Urinary bladder (tissue), 4 donors: ENCODE data around the gene ZNF324. TPM values are rescaled to one million over a fixed set of nuclear protein-coding genes. Genes with fewer than 3 reads are reported as not detected.
"Not testable (repeated sequence)": the region's sequence is repeated elsewhere in the genome, so short reads cannot be mapped to it uniquely, and the experiment has no call there.

Experiments used
- DNase-seq: peaks from one replicate; pipeline ENCODE4 v3.0.0-alpha.2; 2015; ENCODE audit errors: extremely low spot score
- H3K27ac ChIP-seq: one replicate; pipeline ENCODE4 v1.5.1; 2013; ENCODE audit warnings: low read depth, mild to moderate bottlenecking, moderate library complexity
- H3K36me3 ChIP-seq: one replicate; pipeline ENCODE4 v1.6.1; 2013; ENCODE audit warnings: mild to moderate bottlenecking, moderate library complexity; ENCODE audit not compliant: insufficient read depth
- H3K4me1 ChIP-seq: one replicate; pipeline ENCODE4 v1.6.1; 2013; ENCODE audit warnings: mild to moderate bottlenecking, moderate library complexity; ENCODE audit not compliant: insufficient read depth
- H3K4me3 ChIP-seq: one replicate; pipeline ENCODE4 v1.5.1; 2013; ENCODE audit warnings: low read depth, low read length
- WGBS: extraction: QIAGEN DNeasy Blood & Tissue Kit; methylation state at CpG from one replicate; pipeline ENCODE4 v1.1.7; 2013; 5-methylcytosine and 5-hydroxymethylcytosine counted together
- polyA plus RNA-seq: library from polyadenylated mRNA; stranded (reverse); fragments of 200-250 nt; gene quantifications from one replicate; pipeline ENCODE4 v1.2.3, GENCODE V29; 2013
- total RNA-seq: library from RNA; depleted of rRNA; stranded (reverse); fragments of >200 nt; gene quantifications from one replicate; pipeline ENCODE4 v1.2.3, GENCODE V29; 2014
- donor health status: healthy with polysubstance abuse.
- donor health status: healthy.

The ZNF324 gene
- total and polyA plus RNA-seq, 2 donors = 8.6 to 9.5 TPM

- 98% methylated on average over 35 of the region's 35 CpGs for WGBS
- Histone ChIP-seq H3K4me3 (no peak overlapping the region), H3K27ac (no peak overlapping the region), H3K4me1 (no peaks in the 10 kb centered on the region), H3K36me3 (no peaks in the 10 kb centered on the region)
- no peak for DNase-seq
Measured at GRCh38 chr19:58456111-58456510, 10.8 kb upstream of the ZNF324 start.

DNA sequence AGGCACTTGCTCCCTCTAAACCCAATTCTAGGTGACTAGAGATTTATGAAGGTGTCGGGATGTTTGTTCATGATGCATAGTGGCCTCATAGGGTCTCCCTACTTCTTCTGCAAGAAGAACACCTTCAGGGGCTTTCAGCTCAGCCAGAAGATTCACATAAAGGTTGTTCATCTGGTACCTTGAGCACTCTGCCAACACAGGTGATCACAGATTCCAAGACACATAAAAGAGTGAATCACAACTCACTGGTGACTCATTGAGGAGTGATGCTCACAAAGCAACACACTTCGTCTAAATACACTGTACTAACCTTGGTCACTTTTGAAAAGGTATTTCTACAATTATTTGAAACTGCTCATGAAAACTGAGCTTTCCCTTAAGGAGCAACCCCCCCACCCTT is 6.8 kb upstream of the ZNF324 start:
- DNase-seq = no peak
- WGBS = 86% methylated on average over 2 of the region's 2 CpGs
- Histone ChIP-seq H3K4me1 (no peaks in the 10 kb centered on the region), H3K36me3 (no peaks in the 10 kb centered on the region), H3K27ac (no peak overlapping the region), H3K4me3 (no peak overlapping the region)

- Histone ChIP-seq H3K4me1 (peaks cover 2% of the 10 kb centered on the region), H3K36me3 (peaks cover 2% of the 10 kb centered on the region), H3K27ac (no peak overlapping the region), H3K4me3 (peak overlapping the region; percentile 89)
- WGBS = 34% methylated on average over 20 of the region's 20 CpGs
- no peak for DNase-seq
Measured at GRCh38 chr19:58466089-58466759, 656 bp upstream of the ZNF324 start.

GRCh38 chr19:58468216-58468839 is 1.4 kb downstream of the ZNF324 start:
- no peak for DNase-seq
- peaks cover 2% of the 10 kb centered on the region for H3K4me1 ChIP-seq
- H3K4me3 ChIP-seq = no peak overlapping the region
- H3K36me3 ChIP-seq = peaks cover 2% of the 10 kb centered on the region
- WGBS = 60% methylated on average over 5 of the region's 5 CpGs
- H3K27ac ChIP-seq = no peak overlapping the region

DNA sequence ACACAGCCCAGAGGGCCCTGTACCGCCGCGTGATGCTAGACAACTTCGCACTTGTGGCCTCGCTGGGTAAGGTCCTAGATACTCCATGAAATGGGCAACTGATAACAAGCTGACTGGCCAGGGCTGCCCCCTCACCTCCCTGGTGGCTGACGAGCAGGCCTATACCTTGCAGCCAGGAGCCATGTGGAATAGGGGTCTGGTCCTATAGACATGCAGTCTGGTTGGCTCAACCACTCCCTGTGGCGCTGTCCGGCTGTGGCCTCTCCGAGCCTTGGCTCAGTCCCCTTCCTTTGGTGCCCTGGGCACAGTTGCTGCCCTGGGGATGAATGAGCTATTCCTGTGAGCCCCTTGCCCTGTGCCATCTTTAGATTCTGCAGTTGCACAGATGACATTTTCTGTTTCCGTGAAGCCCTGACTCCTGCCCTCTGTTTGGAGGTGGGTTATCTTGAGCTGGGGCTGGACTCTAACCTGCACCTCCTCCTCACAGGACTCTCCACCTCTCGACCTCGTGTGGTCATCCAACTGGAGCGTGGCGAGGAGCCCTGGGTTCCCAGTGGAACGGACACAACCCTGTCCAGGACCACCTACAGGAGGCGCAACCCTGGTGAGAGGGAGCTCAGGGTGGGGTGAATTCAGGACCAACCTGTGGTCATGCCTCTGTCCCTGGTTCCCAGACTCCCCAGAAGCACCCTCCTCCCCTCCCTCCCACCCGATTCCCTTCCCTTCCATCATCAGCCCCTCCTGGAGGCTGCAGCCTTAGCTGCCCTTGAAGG is 2.5 kb downstream of the ZNF324 start:
- Histone ChIP-seq H3K4me3 (no peak overlapping the region), H3K4me1 (peaks cover 2% of the 10 kb centered on the region), H3K36me3 (peaks cover 2% of the 10 kb centered on the region), H3K27ac (no peak overlapping the region)
- DNase-seq = no peak
- WGBS = 91% methylated on average over 17 of the region's 17 CpGs

GRCh38 chr19:58470837-58471543 is 4.1 kb downstream of the ZNF324 start:
- H3K4me3 ChIP-seq, H3K27ac ChIP-seq, H3K36me3 ChIP-seq, H3K4me1 ChIP-seq, DNase-seq: not testable (repeated sequence)
- WGBS = 96% methylated on average over 40 of the region's 53 CpGs

- 95% methylated on average over 39 of the region's 39 CpGs for WGBS
- H3K4me3 ChIP-seq = no peak overlapping the region
- no peak for DNase-seq
- H3K4me1 ChIP-seq = no peaks in the 10 kb centered on the region
- H3K27ac ChIP-seq = no peak overlapping the region
- H3K36me3 ChIP-seq = peaks cover 2% of the 10 kb centered on the region
Measured at GRCh38 chr19:58471736-58472135, 4.9 kb downstream of the ZNF324 start.

DNA sequence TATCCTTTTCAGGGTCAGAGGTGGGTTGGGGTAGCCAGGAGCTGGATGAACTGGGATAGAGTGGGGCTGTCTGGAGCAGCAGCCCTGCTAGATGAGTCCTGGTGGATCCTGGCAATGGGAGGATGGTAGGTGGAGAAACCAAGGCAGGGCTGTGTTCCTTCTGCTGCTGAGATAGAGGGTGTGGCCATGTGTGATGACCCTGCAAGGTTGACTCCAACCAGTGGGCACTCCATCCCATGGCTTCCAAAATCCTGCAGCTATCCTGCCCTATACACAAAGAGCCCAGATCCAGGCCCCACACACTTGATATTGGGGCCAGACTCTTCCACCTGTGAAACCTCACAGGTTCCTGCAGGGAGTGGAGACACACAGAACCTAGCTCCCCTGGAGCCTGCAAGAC is 6.9 kb downstream of the ZNF324 start:
- Histone ChIP-seq H3K27ac (no peak overlapping the region), H3K4me3 (no peak overlapping the region), H3K36me3 (peaks cover 2% of the 10 kb centered on the region), H3K4me1 (no peaks in the 10 kb centered on the region)
- no peak for DNase-seq

DNA sequence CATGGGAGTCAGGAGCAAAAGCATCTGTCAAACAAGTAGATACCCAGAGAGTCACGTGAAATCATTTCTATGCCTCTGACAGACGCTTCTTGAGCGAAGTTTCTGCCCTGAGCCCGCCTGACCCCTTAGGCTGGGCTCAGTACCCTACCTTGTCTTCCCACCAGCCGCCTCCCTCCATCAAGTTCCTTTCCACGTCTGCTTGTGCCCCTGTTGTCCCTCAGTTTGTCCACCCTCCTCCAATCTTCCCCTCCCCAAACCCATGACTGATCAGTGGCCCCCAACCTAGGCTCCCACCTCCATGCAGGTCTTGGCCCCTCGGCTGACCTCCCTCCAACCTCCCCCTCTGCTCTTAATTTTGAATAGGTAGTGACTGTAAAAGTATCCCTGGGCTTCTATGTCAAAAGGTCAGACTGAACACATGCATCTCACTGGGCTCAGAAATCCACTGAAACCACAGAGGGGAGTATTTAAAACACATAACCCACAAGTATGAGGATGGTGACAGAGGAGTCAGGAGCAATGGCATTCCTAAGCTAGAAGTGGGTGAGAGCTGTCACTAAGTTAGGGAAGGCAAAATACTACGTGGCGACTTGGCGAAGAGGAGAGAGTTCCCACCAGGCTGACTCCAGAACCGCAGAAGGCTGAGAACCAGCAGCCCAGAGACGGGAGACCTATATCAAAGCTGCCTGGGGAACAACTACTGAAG is 7.6 kb downstream of the ZNF324 start:
- Histone ChIP-seq H3K4me3 (no peak overlapping the region), H3K27ac (no peak overlapping the region), H3K36me3 (peaks cover 2% of the 10 kb centered on the region), H3K4me1 (no peaks in the 10 kb centered on the region)
- 83% methylated on average over 12 of the region's 12 CpGs for WGBS
- DNase-seq = no peak

GRCh38 chr19:58474997-58475713 is 8.3 kb downstream of the ZNF324 start:
- H3K36me3 ChIP-seq = peaks cover 2% of the 10 kb centered on the region
- WGBS = 24% methylated on average over 27 of the region's 27 CpGs
- H3K4me3 ChIP-seq = peak overlapping the region; percentile 53
- DNase-seq = no peak
- no peaks in the 10 kb centered on the region for H3K4me1 ChIP-seq
- peak overlapping the region; percentile 83 for H3K27ac ChIP-seq

GRCh38 chr19:58475714-58476497 is 9.0 kb downstream of the ZNF324 start, which contains the start of gene ZNF446:
TSS of gene ZNF446 (plus strand) at chr19:58476352. CDS start at chr19:58477219, 867 bp downstream.
- peak; percentile 94 for DNase-seq
- WGBS = under 1% methylated on average over 64 of the region's 64 CpGs
- H3K36me3 ChIP-seq = no peaks in the 10 kb centered on the region
- H3K27ac ChIP-seq = peak within 1 kb of the TSS; percentile 85
- no peaks in the 10 kb centered on the region for H3K4me1 ChIP-seq
- peak within 1 kb of the TSS; percentile 53 for H3K4me3 ChIP-seq

DNA sequence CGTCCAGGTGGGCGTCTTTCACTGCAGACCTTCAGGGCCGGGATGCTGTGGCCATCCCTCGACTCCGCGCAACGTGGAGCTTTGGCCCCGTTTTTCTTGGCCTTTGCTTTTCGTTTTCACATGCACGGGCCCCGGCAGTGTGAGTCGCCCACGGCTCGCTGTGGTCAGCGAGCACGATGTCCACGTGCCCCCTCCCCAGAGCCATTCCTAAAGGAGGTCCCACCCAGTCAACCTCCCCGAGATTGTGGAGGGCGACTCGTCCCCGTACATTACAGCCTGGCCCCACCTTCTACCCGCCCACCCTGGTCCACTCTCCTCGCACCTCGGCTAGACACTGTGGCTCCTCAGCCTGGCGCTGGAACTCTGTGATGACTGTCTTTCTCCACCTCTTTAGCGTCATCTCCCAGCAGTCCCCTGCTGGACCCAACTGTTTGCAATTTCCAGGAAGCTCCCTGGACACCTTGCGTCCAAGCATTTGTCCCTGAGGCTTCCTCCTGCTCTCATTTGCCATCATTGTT is 9.7 kb downstream of the ZNF324 start:
- peak overlapping the region; percentile 85 for H3K27ac ChIP-seq
- H3K4me1 ChIP-seq = no peaks in the 10 kb centered on the region
- DNase-seq = no peak
- 1% methylated on average over 27 of the region's 27 CpGs for WGBS
- H3K36me3 ChIP-seq = no peaks in the 10 kb centered on the region
- H3K4me3 ChIP-seq = peak overlapping the region; percentile 53
